AG10803 (cell line): ENCODE results near the gene DNASE1L1.

Experiments
- DNase-seq: peaks from one replicate; pipeline ENCODE4 v3.0.0; 2010; ENCODE audit warnings: low read depth
- H3K4me3 ChIP-seq: 2 replicates; pipeline ENCODE4 v1.5.1; 2011; ENCODE audit warnings: mild to moderate bottlenecking, low read length, control low read depth
- TF ChIP-seq, protein P1 (sequence below): conservative IDR thresholded peaks from 2 replicates; pipeline ENCODE4 v1.5.1; 2011; ENCODE audit warnings: mild to moderate bottlenecking, low read length, control low read depth, inconsistent platforms

DNASE1L1 gene

DNA sequence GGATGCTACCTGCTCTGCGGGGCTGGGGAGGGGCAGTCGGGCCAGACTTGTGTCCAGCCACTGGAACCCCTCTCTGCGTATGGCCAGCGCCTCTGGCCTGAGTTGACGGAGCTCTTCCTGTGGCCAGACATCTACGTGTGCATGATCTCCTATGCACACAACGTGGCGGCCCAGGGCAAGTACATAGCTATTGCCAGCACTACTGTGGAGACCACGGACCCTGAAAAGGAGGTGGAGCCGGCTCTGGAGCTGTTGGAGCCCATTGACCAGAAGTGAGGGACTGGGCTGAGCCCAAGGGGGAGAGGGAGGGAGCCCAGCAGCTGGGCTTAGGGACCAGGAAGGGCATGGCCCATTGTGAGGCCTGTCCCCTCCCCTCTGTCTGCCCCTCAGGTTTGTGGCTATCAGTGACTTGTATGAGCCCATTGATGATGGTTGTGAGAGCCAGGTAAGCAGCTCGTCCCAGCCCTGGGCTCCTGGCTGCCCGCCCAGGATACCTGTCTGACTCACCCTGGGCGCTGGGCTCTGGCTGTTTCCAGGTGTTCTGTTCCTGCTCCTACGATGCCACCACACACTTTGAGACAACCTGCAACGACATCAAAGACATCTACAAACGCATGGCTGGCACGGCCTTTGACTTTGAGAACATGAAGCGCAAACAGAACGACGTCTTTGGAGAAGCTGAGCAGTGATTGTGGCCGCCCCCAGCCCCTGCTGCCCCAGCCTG lies 33.1 kb upstream of the DNASE1L1 start:
- TF ChIP-seq, protein P1, sequence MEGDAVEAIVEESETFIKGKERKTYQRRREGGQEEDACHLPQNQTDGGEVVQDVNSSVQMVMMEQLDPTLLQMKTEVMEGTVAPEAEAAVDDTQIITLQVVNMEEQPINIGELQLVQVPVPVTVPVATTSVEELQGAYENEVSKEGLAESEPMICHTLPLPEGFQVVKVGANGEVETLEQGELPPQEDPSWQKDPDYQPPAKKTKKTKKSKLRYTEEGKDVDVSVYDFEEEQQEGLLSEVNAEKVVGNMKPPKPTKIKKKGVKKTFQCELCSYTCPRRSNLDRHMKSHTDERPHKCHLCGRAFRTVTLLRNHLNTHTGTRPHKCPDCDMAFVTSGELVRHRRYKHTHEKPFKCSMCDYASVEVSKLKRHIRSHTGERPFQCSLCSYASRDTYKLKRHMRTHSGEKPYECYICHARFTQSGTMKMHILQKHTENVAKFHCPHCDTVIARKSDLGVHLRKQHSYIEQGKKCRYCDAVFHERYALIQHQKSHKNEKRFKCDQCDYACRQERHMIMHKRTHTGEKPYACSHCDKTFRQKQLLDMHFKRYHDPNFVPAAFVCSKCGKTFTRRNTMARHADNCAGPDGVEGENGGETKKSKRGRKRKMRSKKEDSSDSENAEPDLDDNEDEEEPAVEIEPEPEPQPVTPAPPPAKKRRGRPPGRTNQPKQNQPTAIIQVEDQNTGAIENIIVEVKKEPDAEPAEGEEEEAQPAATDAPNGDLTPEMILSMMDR: no peak
- H3K4me3 ChIP-seq: no peak overlapping the region
- no peak for DNase-seq

- no peak overlapping the region for H3K4me3 ChIP-seq
- TF ChIP-seq, protein P1: no peak
- DNase-seq: no peak
Observed at GRCh38 chrX:154441564-154441963, 32.5 kb upstream of the DNASE1L1 start.

GRCh38 chrX:154440623-154441357 lies 31.7 kb upstream of the DNASE1L1 start:
- no peak overlapping the region for H3K4me3 ChIP-seq
- TF ChIP-seq, protein P1: no peak
- no peak for DNase-seq

DNA sequence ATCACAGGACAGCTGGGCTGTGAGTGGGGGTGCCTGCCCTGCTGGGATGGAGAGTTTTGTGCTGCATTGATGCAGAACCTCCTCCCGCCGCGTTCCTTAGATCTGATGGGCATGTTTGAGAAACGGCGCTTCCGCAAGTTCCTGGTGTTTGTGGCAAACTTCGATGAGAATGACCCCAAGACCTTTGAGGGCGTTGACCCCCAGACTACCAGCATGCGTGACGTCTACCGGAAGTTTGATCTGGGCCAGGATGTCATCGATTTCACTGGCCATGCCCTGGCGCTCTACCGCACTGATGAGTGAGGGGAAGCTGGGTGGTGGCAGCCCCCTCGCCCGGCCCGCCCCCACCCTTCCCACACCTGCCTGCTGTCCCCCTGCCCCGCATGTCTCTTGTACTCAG lies 30.8 kb upstream of the DNASE1L1 start:
- DNase-seq: no peak
- TF ChIP-seq, protein P1: no peak
- no peak overlapping the region for H3K4me3 ChIP-seq

DNA sequence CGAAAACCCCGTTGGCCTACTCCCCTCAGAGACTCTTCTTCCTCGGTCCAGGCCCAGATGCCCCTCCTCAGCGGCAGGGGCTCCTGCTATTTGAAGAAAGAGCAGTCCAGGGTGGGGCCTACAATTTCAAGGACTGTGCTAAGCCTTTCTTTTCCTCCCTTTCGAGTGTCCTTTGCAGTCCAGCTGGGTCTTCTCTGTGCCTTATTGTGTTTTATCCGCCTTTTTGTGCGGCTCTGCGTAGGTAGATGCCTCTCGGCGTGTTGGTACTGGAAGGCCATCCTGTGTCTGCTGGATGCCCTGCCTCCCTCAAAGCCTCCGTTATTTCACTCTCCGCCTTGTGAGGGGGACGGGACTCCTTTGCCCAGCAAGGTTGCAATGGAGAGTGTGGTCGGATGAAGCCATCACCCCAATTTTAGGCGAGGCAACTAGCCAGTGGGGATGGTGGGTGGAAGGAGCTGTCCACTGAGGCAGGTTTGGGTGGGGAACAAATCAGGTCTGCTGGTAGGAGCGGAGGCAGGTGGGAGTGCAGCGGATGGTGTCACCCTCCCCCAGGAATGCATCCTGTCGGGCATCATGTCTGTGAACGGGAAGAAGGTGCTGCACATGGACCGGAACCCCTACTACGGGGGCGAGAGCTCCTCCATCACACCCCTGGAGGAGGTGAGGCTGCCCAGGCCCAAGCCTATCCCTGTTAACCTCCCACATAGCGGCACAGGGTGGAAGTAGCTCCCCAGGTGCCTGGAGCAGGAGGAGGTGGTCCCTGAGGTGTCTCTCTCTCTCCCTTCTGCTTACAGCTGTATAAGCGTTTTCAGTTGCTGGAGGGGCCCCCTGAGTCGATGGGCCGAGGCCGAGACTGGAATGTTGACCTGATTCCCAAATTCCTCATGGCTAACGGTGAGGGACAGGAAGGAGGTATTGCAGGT lies 29.2 kb upstream of the DNASE1L1 start:
- H3K4me3 ChIP-seq: peak overlapping the region; percentile 71
- no peak for DNase-seq
- TF ChIP-seq, protein P1: no peak

DNA sequence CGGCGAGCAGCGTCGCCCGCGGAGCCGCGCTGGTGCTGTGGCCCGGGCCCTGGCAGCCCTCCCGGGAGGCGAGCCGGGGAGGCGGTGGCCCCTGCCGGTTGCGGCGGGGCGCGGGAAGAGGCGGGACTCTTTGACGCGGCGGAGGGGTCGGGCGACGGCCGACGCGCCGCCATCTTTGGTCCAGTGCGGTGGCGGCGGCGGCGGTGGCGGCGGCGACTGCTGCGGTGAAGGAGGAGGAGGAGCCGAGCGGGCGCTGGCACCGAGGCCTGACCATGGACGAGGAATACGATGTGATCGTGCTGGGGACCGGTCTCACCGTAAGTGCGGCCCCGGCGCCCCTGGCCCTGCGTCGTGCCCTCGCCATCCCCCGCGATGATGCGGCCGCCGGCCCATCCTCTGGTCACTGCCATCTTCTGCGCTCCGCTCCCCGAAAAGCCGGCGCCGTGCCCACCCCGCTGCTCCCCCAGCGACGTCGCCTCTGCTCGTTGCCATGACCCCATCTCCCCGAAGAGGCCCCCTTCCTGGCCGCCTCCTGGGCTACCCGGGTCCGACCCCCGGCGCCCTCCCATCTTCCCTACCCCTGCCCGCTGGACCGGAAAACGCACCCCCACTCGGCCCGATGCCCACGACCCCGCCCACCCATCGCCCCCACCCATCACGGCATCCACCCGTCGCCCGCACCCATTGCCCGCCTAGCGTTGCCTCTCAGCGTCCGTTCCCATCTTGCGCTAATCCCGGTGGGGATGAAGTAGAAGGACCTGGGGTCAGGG lies 28.1 kb upstream of the DNASE1L1 start, which contains the start of gene GDI1:
GDI1 (plus strand) TSS at position 172 of the 770 bp plus-strand sequence; CDS start at position 273, 101 bp downstream.
- H3K4me3 ChIP-seq: peak within 1 kb of the TSS; percentile 71
- DNase-seq: peak; percentile 62
- TF ChIP-seq, protein P1: no peak
